Coronary artery (tissue), 2 donors: ENCODE data around the gene AGMAT.

Source experiments
- DNase-seq: peaks from one replicate; pipeline ENCODE4 v3.0.0-alpha.2; 2017; ENCODE audit warnings: low spot score
- H3K27ac ChIP-seq, 2 donors: fragments of 200-600 bp; sonication (generic); one replicate each; pipeline ENCODE4 v1.5.1; 2016 to 2019
- H3K4me3 ChIP-seq: fragments of 200-600 bp; sonication (generic); 2 replicates; pipeline ENCODE4 v1.5.1; 2016; ENCODE audit warnings: mild to moderate bottlenecking, moderate library complexity
- CTCF ChIP-seq: fragments of 200-600 bp; sonication (generic); IDR thresholded peaks from one replicate; pipeline ENCODE4 v1.5.1; 2019; ENCODE audit warnings: antibody characterized with exemption

The AGMAT gene

GRCh38 chr1:15557594-15557993 lies 27.3 kb downstream of the AGMAT start:
- no peak overlapping the region for H3K4me3 ChIP-seq
- TF ChIP-seq CTCF: no peak
- no peak overlapping the region for H3K27ac ChIP-seq
- DNase-seq: no peak

GRCh38 chr1:15557008-15557407 lies 27.8 kb downstream of the AGMAT start:
- no peak for TF ChIP-seq CTCF
- no peak overlapping the region for H3K27ac ChIP-seq
- no peak overlapping the region for H3K4me3 ChIP-seq
- no peak for DNase-seq

DNA sequence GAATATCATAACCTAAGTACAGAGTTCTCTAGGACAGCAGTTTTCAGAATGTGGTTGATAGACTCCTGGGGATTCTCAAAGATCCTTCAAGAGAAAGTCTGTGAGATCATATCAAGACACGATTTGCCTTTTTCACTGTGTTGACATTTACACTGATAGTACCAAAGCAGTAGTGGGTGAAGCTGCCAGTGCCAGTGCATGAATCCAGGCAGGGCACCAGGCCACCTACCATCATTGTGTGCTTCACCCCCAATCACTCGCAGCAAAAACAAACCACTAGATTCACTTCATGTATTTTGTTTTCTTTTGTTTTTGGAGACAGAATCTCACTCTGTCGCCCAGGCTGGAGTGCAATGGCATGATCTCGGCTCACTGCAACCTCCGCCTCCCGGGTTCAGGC lies 34.3 kb downstream of the AGMAT start:
- H3K27ac ChIP-seq: no peak overlapping the region
- TF ChIP-seq CTCF: no peak
- H3K4me3 ChIP-seq: no peak overlapping the region
- DNase-seq: no peak

GRCh38 chr1:15546641-15547040 lies 38.2 kb downstream of the AGMAT start:
- no peak overlapping the region for H3K27ac ChIP-seq
- no peak overlapping the region for H3K4me3 ChIP-seq
- no peak for TF ChIP-seq CTCF
- DNase-seq: no peak

DNA sequence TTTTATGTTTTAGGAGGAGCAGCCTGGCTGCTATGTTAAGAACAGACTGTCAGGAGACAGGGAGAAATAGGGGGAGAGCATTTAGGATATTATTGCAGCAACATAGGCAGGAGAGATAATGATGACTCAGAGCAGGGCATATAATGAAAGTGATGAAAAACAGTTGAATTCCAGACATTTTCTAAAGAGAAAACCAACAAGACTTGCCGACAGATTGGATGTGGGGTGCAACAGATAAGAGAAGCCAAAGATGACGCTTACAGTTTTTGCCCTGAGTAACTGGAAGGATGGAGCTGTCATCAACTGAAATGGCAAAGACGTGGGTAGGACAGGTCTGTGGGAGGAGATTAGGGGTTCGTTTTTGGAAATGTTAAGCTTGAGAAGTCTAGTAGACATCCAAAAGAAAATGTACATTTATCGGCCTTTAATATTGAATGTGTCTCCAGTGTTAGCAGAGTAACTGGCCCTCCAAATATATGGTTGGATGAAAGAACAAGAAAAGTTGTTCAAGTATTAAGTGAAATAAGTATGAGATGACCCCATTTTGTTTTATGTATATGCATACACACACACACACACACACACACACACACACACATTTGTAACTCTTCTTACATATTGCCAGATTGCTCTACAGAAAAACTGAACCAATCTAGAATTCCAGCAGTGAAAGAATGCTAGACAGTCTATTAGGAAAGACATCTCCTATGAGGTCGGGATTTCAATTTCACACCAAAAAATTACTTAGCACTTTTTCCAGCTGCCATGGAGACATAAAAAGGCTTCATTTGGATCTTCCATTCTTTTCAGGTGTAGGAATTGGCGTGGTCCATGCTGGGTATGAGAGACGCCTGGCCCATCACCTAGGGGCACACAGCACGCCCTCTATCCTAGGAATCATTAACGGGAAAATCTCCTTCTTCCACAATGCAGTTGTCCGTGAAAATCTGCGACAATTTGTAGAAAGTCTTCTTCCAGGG lies 41.0 kb downstream of the AGMAT start:
- no peak overlapping the region for H3K4me3 ChIP-seq
- peak; percentile 12 for DNase-seq
- no peak for TF ChIP-seq CTCF
- no peak overlapping the region for H3K27ac ChIP-seq

- H3K4me3 ChIP-seq: no peak overlapping the region
- DNase-seq: peak; percentile 60
- TF ChIP-seq CTCF: no peak
- H3K27ac ChIP-seq: no peak overlapping the region
Measured at GRCh38 chr1:15543251-15543588, 41.6 kb downstream of the AGMAT start.
